Esophagus muscularis mucosa (tissue), 3 donors: ENCODE data around the gene DAPP1.

Experiments used
- CTCF ChIP-seq, 3 experiments: fragments of 200-600 bp in 2 of 3; fragments of 450-650 bp in 1 of 3; sonication (generic) in 2 of 3; IDR thresholded peaks; one replicate each; pipeline ENCODE4 v1.5.1; 2017 to 2019; ENCODE audit warnings: antibody characterized with exemption in 3 of 3, mild to moderate bottlenecking in 2 of 3, moderate library complexity in 1 of 3
- POLR2A ChIP-seq: fragments of 450-650 bp; IDR thresholded peaks from one replicate; pipeline ENCODE4 v1.6.1; 2017; ENCODE audit warnings: antibody characterized with exemption, moderate library complexity, mild to moderate bottlenecking, low read depth

- no peak for TF ChIP-seq CTCF (IDR thresholded peaks at IDR 0.05)
- TF ChIP-seq POLR2A = no peak
Observed at GRCh38 chr4:99859618-99860017, 43.0 kb downstream of the DAPP1 start.
